HCT116 (cell line): ENCODE measurements around the gene ATP1A2. TPM values are rescaled to one million over a fixed set of nuclear protein-coding genes. Genes with fewer than 3 reads are reported as not detected.

ENCODE experiments used
- ATAC-seq: fragments of 200-7000 bp; cut with Tn5 transposase; 2 replicates; pipeline ENCODE4 v1.9.1; 2020; ENCODE audit warnings: mild to moderate bottlenecking, moderate library complexity
- BruUV-seq: library from RNA; stranded (reverse); fragments of 400-500 nt; replicated peaks from 2 replicates; lab custom pipeline; 2021; lab: Mats Ljungman, UMichigan
- CTCF ChIA-PET: fragments of 300-600 bp; sonication (Branson Sonifier 250); formaldehyde crosslinking; loops from one replicate; lab custom pipeline; 2021; ENCODE audit warnings: antibody characterized with exemption; lab: Charles Lee
- POLR2A ChIA-PET: fragments of 300-600, 350-600 bp; sonication (Branson Sonifier 250); formaldehyde crosslinking; loops from one replicate; lab custom pipeline; 2021; ENCODE audit warnings: antibody characterized with exemption; lab: Charles Lee
- RAD21 ChIA-PET, 2 experiments: fragments of 300-600 bp; sonication (Branson Sonifier 250); formaldehyde crosslinking; loops; one replicate each; lab custom pipeline; 2023; ENCODE audit warnings: low total read pairs in 2 of 2; ENCODE audit not compliant: uncharacterized antibody in 2 of 2, unreplicated experiment in 2 of 2, low non-redundant PET in 1 of 2; lab: Charles Lee
- DNase-seq: peaks from one replicate; pipeline ENCODE4 v3.0.0-alpha.2; 2010; ENCODE audit warnings: low read depth, low spot score
- H2AFZ ChIP-seq: fragments of 200-600 bp; shearing (Covaris generic), sonication (generic); 2 replicates; pipeline ENCODE4 v1.6.1; 2017; ENCODE audit warnings: low read depth, mixed run types, mixed read lengths, antibody characterized with exemption, low read length; ENCODE audit not compliant: poor library complexity, severe bottlenecking
- H3K27ac ChIP-seq: 2 replicates; pipeline ENCODE4 v1.5.1; 2012; ENCODE audit warnings: low read depth, low read length
- H3K27me3 ChIP-seq: fragments of 200-600 bp; sonication (generic); 2 replicates; pipeline ENCODE4 v1.6.1; 2016; ENCODE audit warnings: mixed run types, low read length, mixed read lengths; ENCODE audit not compliant: insufficient read depth
- H3K36me3 ChIP-seq, 2 experiments: fragments of 200-500 bp in 1 of 2; fragments of 200-600 bp in 1 of 2; sonication (Bioruptor generic) in 1 of 2; sonication (generic) in 1 of 2; 2 replicates each; pipeline versions ENCODE4 v1.5.1 to v1.6.1; 2014 to 2016; ENCODE audit warnings: low read length in 2 of 2, inconsistent platforms in 1 of 2, mixed read lengths in 1 of 2, mixed run types in 1 of 2; ENCODE audit not compliant: insufficient read depth in 2 of 2, control insufficient read depth in 1 of 2
- H3K4me1 ChIP-seq, 2 experiments: fragments of 200-600 bp in 1 of 2; sonication (generic) in 1 of 2; 2 replicates each; pipeline versions ENCODE4 v1.5.1 to v1.6.1; 2012 to 2017; ENCODE audit warnings: low read length in 2 of 2, inconsistent platforms in 1 of 2, mild to moderate bottlenecking in 1 of 2, mixed read lengths in 1 of 2, mixed run types in 1 of 2, moderate library complexity in 1 of 2; ENCODE audit not compliant: insufficient read depth in 2 of 2, control insufficient read depth in 1 of 2
- H3K4me2 ChIP-seq: fragments of 200-600 bp; sonication (generic); 2 replicates; pipeline ENCODE4 v1.6.1; 2017; ENCODE audit warnings: mixed run types, low read length, mixed read lengths
- H3K4me3 ChIP-seq, 2 experiments: fragments of 200-600 bp in 1 of 2; sonication (generic) in 1 of 2; replicated peaks in 1 of 2; 2 replicates each; pipeline ENCODE4 v1.5.1; 2011 to 2016; ENCODE audit warnings: low read length in 2 of 2, control low read depth in 1 of 2, low read depth in 1 of 2, mild to moderate bottlenecking in 1 of 2, mixed read lengths in 1 of 2, mixed run types in 1 of 2
- H3K79me2 ChIP-seq: fragments of 200-600 bp; sonication (generic); 2 replicates; pipeline ENCODE4 v1.6.1; 2017; ENCODE audit warnings: mild to moderate bottlenecking, mixed run types, low read length, moderate library complexity, mixed read lengths; ENCODE audit not compliant: insufficient read depth
- H3K9ac ChIP-seq: fragments of 200-600 bp; sonication (generic); 2 replicates; pipeline ENCODE4 v1.6.1; 2016; ENCODE audit warnings: low read length, mixed read lengths
- H3K9me2 ChIP-seq: fragments of 200-600 bp; sonication (generic), shearing (Covaris generic); 2 replicates; pipeline ENCODE4 v1.6.1; 2017; ENCODE audit warnings: mixed run types, mild to moderate bottlenecking, moderate library complexity; ENCODE audit not compliant: insufficient read depth
- H3K9me3 ChIP-seq, 2 experiments: fragments of 200-500 bp in 1 of 2; fragments of 200-600 bp in 1 of 2; sonication (Bioruptor generic) in 1 of 2; sonication (generic) in 1 of 2; 2 replicates each; pipeline ENCODE4 v1.6.1; 2014 to 2017; ENCODE audit warnings: low read length in 2 of 2, mixed read lengths in 2 of 2, inconsistent platforms in 1 of 2, low read depth in 1 of 2, mild to moderate bottlenecking in 1 of 2, mixed run types in 1 of 2, moderate library complexity in 1 of 2; ENCODE audit not compliant: control insufficient read depth in 1 of 2, insufficient read depth in 1 of 2
- H4K20me1 ChIP-seq: fragments of 200-600 bp; sonication (generic), shearing (Covaris generic); 2 replicates; pipeline ENCODE4 v1.6.1; 2017; ENCODE audit warnings: mixed run types, mild to moderate bottlenecking, moderate library complexity; ENCODE audit not compliant: insufficient read depth
- ATF3 ChIP-seq: IDR thresholded peaks from 2 replicates; pipeline ENCODE4 v1.6.1; 2012
- CBX3 ChIP-seq: IDR thresholded peaks from 2 replicates; pipeline ENCODE4 v1.6.1; 2012; ENCODE audit warnings: low read depth
- ELF1 ChIP-seq: IDR thresholded peaks from 2 replicates; pipeline ENCODE4 v1.6.1; 2012; ENCODE audit warnings: low read depth, borderline replicate concordance
- EZH2 ChIP-seq: fragments of 200-600 bp; sonication (generic); IDR thresholded peaks from 2 replicates; pipeline ENCODE4 v1.6.1; 2017; ENCODE audit warnings: antibody characterized with exemption, mixed run types
- EZH2phosphoT487 ChIP-seq: fragments of 200-600 bp; IDR thresholded peaks from 2 replicates; pipeline ENCODE4 v1.6.1; 2018; ENCODE audit warnings: antibody characterized with exemption, borderline replicate concordance
- FOSL1 ChIP-seq: IDR thresholded peaks from 2 replicates; pipeline ENCODE4 v1.6.1; 2012; ENCODE audit warnings: low read depth
- MAX ChIP-seq: IDR thresholded peaks from 2 replicates; pipeline ENCODE4 v1.6.1; 2012
- REST ChIP-seq: IDR thresholded peaks from 2 replicates; pipeline ENCODE4 v1.6.1; 2012; ENCODE audit warnings: low read depth
- SP1 ChIP-seq: IDR thresholded peaks from 2 replicates; pipeline ENCODE4 v1.6.1; 2012; ENCODE audit warnings: low read depth
- YY1 ChIP-seq: IDR thresholded peaks from 2 replicates; pipeline ENCODE4 v1.6.1; 2011; ENCODE audit warnings: low read length, low read depth, moderate library complexity, mild to moderate bottlenecking; ENCODE audit not compliant: insufficient replicate concordance; ENCODE audit errors: extremely low read depth
- ZFX ChIP-seq: fragments of 450-650 bp; IDR thresholded peaks from 2 replicates; pipeline ENCODE4 v1.6.1; 2017
- ZNF274 ChIP-seq: fragments of 200-500 bp; sonication (Bioruptor generic); IDR thresholded peaks from 2 replicates; pipeline ENCODE4 v1.6.1; 2014; ENCODE audit warnings: mild to moderate bottlenecking, low read depth, low read length, inconsistent platforms
- intact Hi-C: fragments of 100-400 bp; cut with micrococcal nuclease; formaldehyde crosslinking; loops from 2 replicates; pipeline ENCODE4 v1.10.0; 2022
- total RNA-seq: library from RNA; stranded (reverse); gene quantifications from one replicate; pipeline ENCODE4 v1.2.1, GENCODE V29; 2021; ENCODE audit not compliant: unreplicated experiment

Gene ATP1A2
- total RNA-seq, 1 experiment from 2014 or later: not detected

DNA sequence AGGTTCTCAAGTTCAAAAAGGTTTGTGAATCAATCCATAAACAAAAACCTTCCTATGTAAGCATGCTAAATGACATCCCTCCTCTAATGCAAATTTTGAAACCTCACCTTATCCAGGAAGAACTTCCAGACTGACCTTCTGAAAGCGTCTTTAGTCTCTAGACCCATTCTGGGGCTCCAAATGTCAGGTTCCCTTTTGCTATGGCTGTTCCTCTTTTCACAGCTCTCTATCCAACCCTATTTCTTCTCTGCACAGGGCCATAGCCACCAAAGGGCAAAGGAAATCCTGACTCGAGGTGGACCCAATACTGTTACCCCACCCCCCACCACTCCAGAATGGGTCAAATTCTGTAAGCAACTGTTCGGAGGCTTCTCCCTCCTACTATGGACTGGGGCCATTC is 39.2 kb downstream of the ATP1A2 start:
- Histone ChIP-seq H3K4me3 (no peak overlapping the region), H3K4me1 (no peaks in the 10 kb centered on the region), H3K79me2 (no peaks in the 10 kb centered on the region), H3K9ac (no peak overlapping the region), H3K9me3 (no peaks in the 10 kb centered on the region), H3K36me3 (no peaks in the 10 kb centered on the region), H4K20me1 (no peaks in the 10 kb centered on the region), H2AFZ (no peak overlapping the region), H3K27ac (no peak overlapping the region), H3K9me2 (no peaks in the 10 kb centered on the region), H3K27me3 (no peaks in the 10 kb centered on the region), H3K4me2 (no peak overlapping the region)
- DNase-seq (no peak), ATAC-seq (no peak)
- CTCF ChIA-PET: no interaction called here
- intact Hi-C loops: no loop called here
- RAD21 ChIA-PET: no interaction called here
- TF ChIP-seq CBX3 (no peak), REST (no peak)
- POLR2A ChIA-PET: no interaction called here
- no TSS peak for BruUV-seq

- H3K27ac ChIP-seq: no peak overlapping the region
- RAD21 ChIA-PET: no interaction called here
- H3K9me3 ChIP-seq: no peaks in the 10 kb centered on the region
- DNase-seq: no peak
- H2AFZ ChIP-seq: no peak overlapping the region
- H3K4me2 ChIP-seq: no peak overlapping the region
- POLR2A ChIA-PET: no interaction called here
- CTCF ChIA-PET: interaction anchor here (1.1 kb wide), 1 partner anchor 37 kb away, joined by 4 read pairs; no protein-coding TSS in a partner anchor
- no peak for TF ChIP-seq YY1
- no peak for TF ChIP-seq ZNF274
- no peak for TF ChIP-seq SP1
- TF ChIP-seq ATF3: no peak
- TF ChIP-seq ZFX: no peak
- no peak for TF ChIP-seq FOSL1
- no peak for TF ChIP-seq EZH2
- no peak for TF ChIP-seq CBX3
- TF ChIP-seq REST: no peak
- TF ChIP-seq EZH2phosphoT487: no peak
- TF ChIP-seq MAX: no peak
- TF ChIP-seq ELF1: no peak
- no peak overlapping the region for H3K4me3 ChIP-seq
- H3K9ac ChIP-seq: no peak overlapping the region
- no peaks in the 10 kb centered on the region for H4K20me1 ChIP-seq
- no peak for ATAC-seq
- H3K27me3 ChIP-seq: no peaks in the 10 kb centered on the region
- H3K9me2 ChIP-seq: no peaks in the 10 kb centered on the region
- no TSS peak for BruUV-seq
- intact Hi-C loops: no loop called here
- H3K79me2 ChIP-seq: no peaks in the 10 kb centered on the region
- no peaks in the 10 kb centered on the region for H3K36me3 ChIP-seq
- no peaks in the 10 kb centered on the region for H3K4me1 ChIP-seq
These were observed 40.8 kb downstream of the ATP1A2 start for GRCh38 chr1:160156361-160156760.
